ENCODE data around the gene GDI2.

Gene GDI2

GRCh38 chr10:5776136-5776880, 36.9 kb downstream of the GDI2 start:
- no peak overlapping the region for H3K4me3 ChIP-seq (ENCODE audit: low read length)
- no peak for DNase-seq
- H3K36me3 ChIP-seq (replicated peaks; ENCODE audit: insufficient read depth, low read length): peaks cover 16% of the 10 kb centered on the region; the same call in 1 of the 2 replicates
- H3K4me1 ChIP-seq (ENCODE audit: low read length): no peaks in the 10 kb centered on the region
- H3K9me3 ChIP-seq (replicated peaks; ENCODE audit: insufficient read depth, low read length): no peaks in the 10 kb centered on the region
- H3K9me2 ChIP-seq (replicated peaks; ENCODE audit: insufficient read depth, low read length): no peaks in the 10 kb centered on the region
- H3K27ac ChIP-seq (ENCODE audit: low read length): no peak overlapping the region
- H3K4me2 ChIP-seq (ENCODE audit: low read depth, low read length): no peak overlapping the region
- no peaks in the 10 kb centered on the region for H3K27me3 ChIP-seq (replicated peaks; ENCODE audit: insufficient read depth, low read length)
- peaks cover 14% of the 10 kb centered on the region; the same call in 1 of the 2 replicates for H4K20me1 ChIP-seq (ENCODE audit: insufficient read depth, low read length)
- no peak overlapping the region for H3K9ac ChIP-seq (ENCODE audit: low read length)
- no peak overlapping the region for H2AFZ ChIP-seq (ENCODE audit: low read length)
- H3K79me2 ChIP-seq (ENCODE audit: low read length): peaks cover 91% of the 10 kb centered on the region
- TF ChIP-seq EZH2 (optimal IDR thresholded peaks at IDR 0.05; ENCODE audit: low read depth, low read length) (no peak), CTCF (IDR thresholded peaks at IDR 0.05; ENCODE audit: low read length) (no peak), EZH2phosphoT487 (IDR thresholded peaks at IDR 0.05; ENCODE audit: low read length) (no peak)
- H3F3A ChIP-seq (ENCODE audit: insufficient read depth, low read length): no peaks in the 10 kb centered on the region; the same call in 1 of the 2 replicates

GRCh38 chr10:5775685-5776084, 37.5 kb downstream of the GDI2 start:
- no peak for DNase-seq
- no peaks in the 10 kb centered on the region for H3K9me2 ChIP-seq (replicated peaks; ENCODE audit: insufficient read depth, low read length)
- H3K4me3 ChIP-seq (ENCODE audit: low read length): no peak overlapping the region
- no peak overlapping the region for H3K27ac ChIP-seq (ENCODE audit: low read length)
- no peak overlapping the region for H2AFZ ChIP-seq (ENCODE audit: low read length)
- H4K20me1 ChIP-seq (ENCODE audit: insufficient read depth, low read length): peaks cover 13% of the 10 kb centered on the region; the same call in 1 of the 2 replicates
- TF ChIP-seq CTCF (IDR thresholded peaks at IDR 0.05; ENCODE audit: low read length): no peak
- no peak for TF ChIP-seq EZH2phosphoT487 (IDR thresholded peaks at IDR 0.05; ENCODE audit: low read length)
- TF ChIP-seq EZH2 (optimal IDR thresholded peaks at IDR 0.05; ENCODE audit: low read depth, low read length): no peak
- H3K79me2 ChIP-seq (ENCODE audit: low read length): peaks cover 85% of the 10 kb centered on the region
- no peaks in the 10 kb centered on the region for H3K4me1 ChIP-seq (ENCODE audit: low read length)
- no peaks in the 10 kb centered on the region; the same call in 1 of the 2 replicates for H3F3A ChIP-seq (ENCODE audit: insufficient read depth, low read length)
- no peaks in the 10 kb centered on the region for H3K9me3 ChIP-seq (replicated peaks; ENCODE audit: insufficient read depth, low read length)
- no peak overlapping the region for H3K9ac ChIP-seq (ENCODE audit: low read length)
- no peaks in the 10 kb centered on the region for H3K27me3 ChIP-seq (replicated peaks; ENCODE audit: insufficient read depth, low read length)
- no peak overlapping the region for H3K4me2 ChIP-seq (ENCODE audit: low read depth, low read length)
- H3K36me3 ChIP-seq (replicated peaks; ENCODE audit: insufficient read depth, low read length): peaks cover 16% of the 10 kb centered on the region; the same call in 1 of the 2 replicates

- no peak for DNase-seq
- Histone ChIP-seq H3K36me3 (replicated peaks; ENCODE audit: insufficient read depth, low read length) (peaks cover 12% of the 10 kb centered on the region; the same call in 1 of the 2 replicates), H3K9me3 (replicated peaks; ENCODE audit: insufficient read depth, low read length) (no peaks in the 10 kb centered on the region), H4K20me1 (ENCODE audit: insufficient read depth, low read length) (peaks cover 9% of the 10 kb centered on the region; the same call in 1 of the 2 replicates), H3K4me2 (ENCODE audit: low read depth, low read length) (no peak overlapping the region), H3F3A (ENCODE audit: insufficient read depth, low read length) (no peaks in the 10 kb centered on the region; the same call in 1 of the 2 replicates), H2AFZ (ENCODE audit: low read length) (no peak overlapping the region), H3K4me3 (ENCODE audit: low read length) (no peak overlapping the region), H3K79me2 (ENCODE audit: low read length) (peaks cover 79% of the 10 kb centered on the region), H3K27me3 (replicated peaks; ENCODE audit: insufficient read depth, low read length) (no peaks in the 10 kb centered on the region), H3K9ac (ENCODE audit: low read length) (no peak overlapping the region), H3K9me2 (replicated peaks; ENCODE audit: insufficient read depth, low read length) (no peaks in the 10 kb centered on the region), H3K27ac (ENCODE audit: low read length) (no peak overlapping the region), H3K4me1 (ENCODE audit: low read length) (no peaks in the 10 kb centered on the region)
- no peak for TF ChIP-seq EZH2phosphoT487 (IDR thresholded peaks at IDR 0.05; ENCODE audit: low read length)
These were observed 38.1 kb downstream of the GDI2 start for GRCh38 chr10:5774987-5775620.

Measured in MM.1S (cell line).